ENCODE measurements around the gene SFR1.
A peak's percentile ranks its signal among the peaks of the same experiment; 100 is the strongest.

The SFR1 gene

GRCh38 chr10:104103956-104104355 is 18.0 kb upstream of the SFR1 start:
- DNase-seq (ENCODE audit: low read depth), result no peak
- no peak for TF ChIP-seq CTCF (conservative IDR thresholded peaks at IDR 0.05; ENCODE audit: low read depth, low read length)
- no peak overlapping the region for H3K4me3 ChIP-seq (ENCODE audit: low read depth, low read length)

- TF ChIP-seq CTCF (conservative IDR thresholded peaks at IDR 0.05; ENCODE audit: low read depth, low read length), result no peak
- H3K4me3 ChIP-seq (ENCODE audit: low read depth, low read length), result no peak overlapping the region
- no peak for DNase-seq (ENCODE audit: low read depth)
Observed at GRCh38 chr10:104104418-104104817, 17.6 kb upstream of the SFR1 start.

- no peak for TF ChIP-seq CTCF (conservative IDR thresholded peaks at IDR 0.05; ENCODE audit: low read depth, low read length)
- no peak overlapping the region for H3K4me3 ChIP-seq (ENCODE audit: low read depth, low read length)
- peak; percentile 21 for DNase-seq (ENCODE audit: low read depth)
Observed at GRCh38 chr10:104104926-104105325, 17.0 kb upstream of the SFR1 start.

GRCh38 chr10:104109908-104110662 is 11.9 kb upstream of the SFR1 start:
- no peak for TF ChIP-seq CTCF (conservative IDR thresholded peaks at IDR 0.05; ENCODE audit: low read depth, low read length)

GRCh38 chr10:104113376-104113956 is 8.5 kb upstream of the SFR1 start:
- no peak for DNase-seq (ENCODE audit: low read depth)
- H3K4me3 ChIP-seq (ENCODE audit: low read depth, low read length), result no peak overlapping the region
- TF ChIP-seq CTCF (conservative IDR thresholded peaks at IDR 0.05; ENCODE audit: low read depth, low read length), result no peak

More at GRCh38 chr10:104109908-104110662, 11.9 kb upstream of the SFR1 start:
- H3K4me3 ChIP-seq (ENCODE audit: low read depth, low read length), result no peak overlapping the region
- peak; percentile 72 for DNase-seq (ENCODE audit: low read depth)

GRCh38 chr10:104117839-104118323 is 4.1 kb upstream of the SFR1 start:
- TF ChIP-seq CTCF (conservative IDR thresholded peaks at IDR 0.05; ENCODE audit: low read depth, low read length), result no peak
- no peak overlapping the region for H3K4me3 ChIP-seq (ENCODE audit: low read depth, low read length)
- DNase-seq (ENCODE audit: low read depth), result peak; percentile 55

All from choroid plexus epithelial cell (primary cell).